SK-N-SH treated with all-trans-retinoic acid at 6 μM for 48 hours (cell line): ENCODE measurements around the gene TMIGD3.

ENCODE experiments used
- BACH2 ChIP-seq: fragments of 250-450 bp; sonication (Bioruptor Pico); IDR thresholded peaks from 2 replicates; pipeline ENCODE4 v1.9.0; 2021; ENCODE audit warnings: mild to moderate bottlenecking, borderline replicate concordance
- ESRRG ChIP-seq: fragments of 250-450 bp; sonication (Bioruptor Pico); IDR thresholded peaks from 2 replicates; pipeline ENCODE4 v1.6.1; 2021; ENCODE audit warnings: mild to moderate bottlenecking
- OSR1 ChIP-seq: fragments of 250-450 bp; sonication (Bioruptor Pico); IDR thresholded peaks from 2 replicates; pipeline ENCODE4 v1.8.0; 2022; ENCODE audit warnings: moderate library complexity, mild to moderate bottlenecking, inconsistent platforms
- RARB ChIP-seq: fragments of 250-450 bp; sonication (Bioruptor Pico); IDR thresholded peaks from 2 replicates; pipeline ENCODE4 v1.8.0; 2021; ENCODE audit warnings: mild to moderate bottlenecking, moderate library complexity
- TCF4 ChIP-seq: fragments of 250-450 bp; sonication (Bioruptor Pico); IDR thresholded peaks from 2 replicates; pipeline ENCODE4 v1.8.0; 2021; ENCODE audit warnings: mild to moderate bottlenecking, moderate library complexity, borderline replicate concordance
- ZC3H10 ChIP-seq: fragments of 250-450 bp; sonication (Bioruptor Pico); IDR thresholded peaks from 2 replicates; pipeline ENCODE4 v1.5.1; 2021; ENCODE audit warnings: mild to moderate bottlenecking, moderate library complexity
- ZFP3 ChIP-seq: fragments of 250-450 bp; sonication (Bioruptor Pico); IDR thresholded peaks from 2 replicates; pipeline ENCODE4 v1.5.0; 2020; ENCODE audit warnings: mild to moderate bottlenecking, moderate library complexity
- ZFP30 ChIP-seq: fragments of 450-650 bp; formaldehyde crosslinking; IDR thresholded peaks from 2 replicates; pipeline ENCODE4 v1.5.0; 2022; ENCODE audit warnings: mild to moderate bottlenecking, moderate library complexity
- ZNF565 ChIP-seq: fragments of 450-650 bp; formaldehyde crosslinking; conservative IDR thresholded peaks from 2 replicates; pipeline ENCODE4 v1.5.0; 2020; ENCODE audit warnings: low read depth, mild to moderate bottlenecking, moderate library complexity
- ZNF70 ChIP-seq: fragments of 450-650 bp; formaldehyde crosslinking; IDR thresholded peaks from 2 replicates; pipeline ENCODE4 v1.5.0; 2020; ENCODE audit warnings: mild to moderate bottlenecking, moderate library complexity
- TF ChIP-seq, protein P1 (sequence below): fragments of 250-450 bp; sonication (Bioruptor Pico); IDR thresholded peaks from 2 replicates; pipeline ENCODE4 v1.5.1; 2020; ENCODE audit warnings: low read depth, mild to moderate bottlenecking, moderate library complexity
- TF ChIP-seq, protein P2 (sequence below): fragments of 250-450 bp; sonication (Bioruptor Pico); IDR thresholded peaks from 2 replicates; pipeline ENCODE4 v1.5.1; 2021; ENCODE audit warnings: mild to moderate bottlenecking, moderate library complexity
- TF ChIP-seq, protein P3 (sequence below): fragments of 250-450 bp; sonication (Bioruptor Pico); IDR thresholded peaks from 2 replicates; pipeline ENCODE4 v1.8.0; 2020; ENCODE audit warnings: mild to moderate bottlenecking, moderate library complexity, borderline replicate concordance

DNA sequence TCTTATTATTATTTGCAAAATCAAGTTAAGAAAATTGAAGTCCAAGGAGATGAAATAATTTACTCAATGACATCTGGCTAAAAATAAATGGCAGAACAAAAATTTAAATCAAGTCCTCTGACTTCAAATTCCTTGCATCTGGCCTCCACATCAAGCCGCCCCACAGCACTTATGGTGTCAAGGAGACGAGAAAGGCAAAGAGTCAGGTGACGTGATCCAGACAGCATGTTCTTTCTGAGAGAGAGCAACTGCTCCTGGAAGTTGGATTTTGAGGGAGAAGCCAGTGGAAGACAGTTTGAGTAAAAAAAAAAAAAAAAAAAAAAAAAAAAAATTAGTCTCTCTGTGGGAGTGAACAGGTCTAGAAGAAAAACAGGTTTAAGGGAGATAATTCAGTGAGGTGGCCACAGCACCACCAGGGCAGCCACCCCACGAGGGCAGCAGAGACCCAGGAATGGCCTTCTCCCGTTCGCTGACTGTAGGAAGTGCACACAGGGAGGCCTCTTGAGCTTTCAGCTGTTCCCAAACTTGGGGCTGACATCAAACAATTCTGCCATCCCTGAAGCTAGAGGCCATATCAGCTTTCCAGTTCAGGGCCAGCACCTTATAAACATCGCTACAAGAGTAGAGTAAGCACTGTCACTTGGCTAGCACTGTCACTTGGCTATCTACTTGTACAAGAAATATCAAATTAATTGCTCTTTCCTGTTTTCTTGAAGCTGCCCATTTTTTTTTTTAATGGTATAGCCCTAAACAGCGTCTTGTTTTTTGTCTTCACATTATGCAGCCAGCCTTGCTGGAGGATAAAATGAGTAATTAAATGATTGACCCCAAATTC is 21.8 kb downstream of the TMIGD3 start:
- TF ChIP-seq, protein P1, sequence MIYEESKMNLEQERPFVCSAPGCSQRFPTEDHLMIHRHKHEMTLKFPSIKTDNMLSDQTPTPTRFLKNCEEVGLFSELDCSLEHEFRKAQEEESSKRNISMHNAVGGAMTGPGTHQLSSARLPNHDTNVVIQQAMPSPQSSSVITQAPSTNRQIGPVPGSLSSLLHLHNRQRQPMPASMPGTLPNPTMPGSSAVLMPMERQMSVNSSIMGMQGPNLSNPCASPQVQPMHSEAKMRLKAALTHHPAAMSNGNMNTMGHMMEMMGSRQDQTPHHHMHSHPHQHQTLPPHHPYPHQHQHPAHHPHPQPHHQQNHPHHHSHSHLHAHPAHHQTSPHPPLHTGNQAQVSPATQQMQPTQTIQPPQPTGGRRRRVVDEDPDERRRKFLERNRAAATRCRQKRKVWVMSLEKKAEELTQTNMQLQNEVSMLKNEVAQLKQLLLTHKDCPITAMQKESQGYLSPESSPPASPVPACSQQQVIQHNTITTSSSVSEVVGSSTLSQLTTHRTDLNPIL = no peak
- TF ChIP-seq ZFP3 (CRISPR knock-in tag) = no peak
- TF ChIP-seq OSR1 (CRISPR knock-in tag) = no peak
- TF ChIP-seq ZFP30 = no peak
- no peak for TF ChIP-seq ZC3H10 (CRISPR knock-in tag)
- TF ChIP-seq, protein P2, sequence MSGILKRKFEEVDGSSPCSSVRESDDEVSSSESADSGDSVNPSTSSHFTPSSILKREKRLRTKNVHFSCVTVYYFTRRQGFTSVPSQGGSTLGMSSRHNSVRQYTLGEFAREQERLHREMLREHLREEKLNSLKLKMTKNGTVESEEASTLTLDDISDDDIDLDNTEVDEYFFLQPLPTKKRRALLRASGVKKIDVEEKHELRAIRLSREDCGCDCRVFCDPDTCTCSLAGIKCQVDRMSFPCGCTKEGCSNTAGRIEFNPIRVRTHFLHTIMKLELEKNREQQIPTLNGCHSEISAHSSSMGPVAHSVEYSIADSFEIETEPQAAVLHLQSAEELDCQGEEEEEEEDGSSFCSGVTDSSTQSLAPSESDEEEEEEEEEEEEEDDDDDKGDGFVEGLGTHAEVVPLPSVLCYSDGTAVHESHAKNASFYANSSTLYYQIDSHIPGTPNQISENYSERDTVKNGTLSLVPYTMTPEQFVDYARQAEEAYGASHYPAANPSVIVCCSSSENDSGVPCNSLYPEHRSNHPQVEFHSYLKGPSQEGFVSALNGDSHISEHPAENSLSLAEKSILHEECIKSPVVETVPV (CRISPR knock-in tag) = no peak
- TF ChIP-seq RARB = no peak
- no peak for TF ChIP-seq ZNF70 (CRISPR knock-in tag)
- no peak for TF ChIP-seq BACH2 (CRISPR knock-in tag)
- TF ChIP-seq TCF4 (CRISPR knock-in tag) = no peak
- TF ChIP-seq, protein P3, sequence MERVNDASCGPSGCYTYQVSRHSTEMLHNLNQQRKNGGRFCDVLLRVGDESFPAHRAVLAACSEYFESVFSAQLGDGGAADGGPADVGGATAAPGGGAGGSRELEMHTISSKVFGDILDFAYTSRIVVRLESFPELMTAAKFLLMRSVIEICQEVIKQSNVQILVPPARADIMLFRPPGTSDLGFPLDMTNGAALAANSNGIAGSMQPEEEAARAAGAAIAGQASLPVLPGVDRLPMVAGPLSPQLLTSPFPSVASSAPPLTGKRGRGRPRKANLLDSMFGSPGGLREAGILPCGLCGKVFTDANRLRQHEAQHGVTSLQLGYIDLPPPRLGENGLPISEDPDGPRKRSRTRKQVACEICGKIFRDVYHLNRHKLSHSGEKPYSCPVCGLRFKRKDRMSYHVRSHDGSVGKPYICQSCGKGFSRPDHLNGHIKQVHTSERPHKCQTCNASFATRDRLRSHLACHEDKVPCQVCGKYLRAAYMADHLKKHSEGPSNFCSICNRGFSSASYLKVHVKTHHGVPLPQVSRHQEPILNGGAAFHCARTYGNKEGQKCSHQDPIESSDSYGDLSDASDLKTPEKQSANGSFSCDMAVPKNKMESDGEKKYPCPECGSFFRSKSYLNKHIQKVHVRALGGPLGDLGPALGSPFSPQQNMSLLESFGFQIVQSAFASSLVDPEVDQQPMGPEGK = no peak
- TF ChIP-seq ESRRG (CRISPR knock-in tag) = no peak
- no peak for TF ChIP-seq ZNF565
